T-helper 1 cell (primary cell): ENCODE results near the gene BLCAP.

Source experiments
- DNase-seq, 5 donors: peaks; one replicate each; pipeline ENCODE4 v3.0.0-alpha.2; 2012 to 2020

The BLCAP gene

GRCh38 chr20:37529214-37529967 lies 1.7 kb upstream of the BLCAP start:
- no peak for DNase-seq

GRCh38 chr20:37528446-37529213 lies 954 bp upstream of the BLCAP start:
- DNase-seq = no peak

- no peak for DNase-seq
These were observed 638 bp downstream of the BLCAP start for GRCh38 chr20:37526839-37527637.

DNA sequence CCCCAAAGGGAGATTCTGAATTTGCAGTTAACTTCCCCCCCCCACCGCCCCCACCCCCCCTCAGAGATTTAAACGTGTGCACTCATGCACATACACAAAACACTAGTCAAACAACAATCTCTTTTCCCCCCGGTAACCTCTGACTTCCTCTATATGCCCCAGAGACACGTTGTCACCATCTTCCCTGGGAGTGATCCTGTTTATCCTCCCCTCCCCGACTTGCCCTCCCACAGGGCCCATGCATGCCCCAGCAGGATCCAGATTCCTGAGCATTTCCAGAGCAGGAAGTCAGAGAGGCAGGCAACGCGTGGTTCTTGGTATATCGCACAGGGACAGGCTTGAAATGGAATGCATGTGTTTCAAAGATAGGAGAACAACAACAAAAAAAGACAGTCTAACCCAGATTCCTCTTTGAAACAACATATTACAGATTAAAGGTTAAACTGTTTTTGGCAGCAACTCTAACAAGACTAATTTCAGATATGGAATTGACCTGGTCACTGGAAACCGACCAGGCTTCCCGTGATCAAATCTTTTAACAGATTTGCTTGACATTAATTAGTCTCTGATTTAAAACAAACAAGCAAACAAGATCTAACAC lies 1.3 kb downstream of the BLCAP start:
- no peak for DNase-seq

DNA sequence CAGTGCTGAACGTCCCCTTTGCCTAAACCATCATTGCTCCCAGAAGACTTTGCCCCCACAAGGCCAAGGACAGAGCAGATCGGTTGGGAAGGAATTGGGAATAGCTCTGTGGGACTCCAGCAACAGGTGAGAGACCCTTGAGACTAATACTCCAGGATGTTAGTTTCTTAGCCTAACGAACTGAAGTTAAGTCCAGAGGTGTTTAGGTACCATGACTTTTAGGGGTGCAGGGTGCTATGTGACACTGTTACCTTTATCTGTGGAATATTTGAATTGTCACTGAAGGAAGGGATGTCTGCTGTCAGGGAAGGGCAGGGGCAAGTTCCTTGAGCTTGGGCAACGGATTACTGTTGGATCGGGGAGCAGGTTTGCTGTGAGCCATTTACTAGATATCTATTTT lies 1.9 kb downstream of the BLCAP start:
- DNase-seq = no peak

DNA sequence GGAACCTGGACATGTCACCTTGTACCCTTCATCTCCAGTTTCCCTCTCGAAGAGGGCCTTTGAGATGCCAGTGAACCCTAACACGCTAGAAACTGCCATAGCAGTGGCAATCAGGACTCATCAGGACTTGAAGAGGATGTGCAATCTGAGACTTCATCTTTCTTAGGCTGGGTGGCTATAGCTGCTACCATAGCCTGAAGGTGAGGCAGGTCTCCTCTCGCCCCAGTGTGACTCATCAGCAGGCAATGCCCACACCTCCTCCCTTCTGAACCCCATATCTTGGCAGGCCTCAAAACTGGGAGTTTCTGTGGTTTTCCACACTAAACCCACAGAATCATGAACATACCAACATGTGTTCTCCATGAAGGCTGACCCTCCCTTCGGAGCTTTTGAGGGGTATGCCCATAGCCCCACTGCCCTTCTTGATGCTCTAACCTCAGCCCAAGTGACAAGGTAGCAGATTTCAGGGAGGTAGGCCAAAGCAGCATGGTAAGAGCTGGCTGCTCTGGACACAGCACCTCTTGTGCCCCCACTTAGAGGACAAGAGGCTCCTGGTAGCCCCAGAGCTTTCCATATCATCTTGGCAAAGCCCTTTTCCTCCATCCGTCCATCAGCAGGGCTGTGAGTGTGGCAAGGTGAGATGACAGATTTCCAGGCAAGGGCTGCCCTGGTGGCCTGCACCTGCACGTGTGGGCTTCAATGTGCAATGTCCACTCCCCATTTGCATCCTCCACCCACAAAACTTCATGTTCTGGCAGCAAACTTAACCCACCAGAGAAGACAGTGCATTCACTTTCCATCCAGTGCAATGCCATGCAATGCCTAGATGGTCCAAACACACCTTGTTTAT lies 2.6 kb downstream of the BLCAP start:
- DNase-seq = no peak

DNA sequence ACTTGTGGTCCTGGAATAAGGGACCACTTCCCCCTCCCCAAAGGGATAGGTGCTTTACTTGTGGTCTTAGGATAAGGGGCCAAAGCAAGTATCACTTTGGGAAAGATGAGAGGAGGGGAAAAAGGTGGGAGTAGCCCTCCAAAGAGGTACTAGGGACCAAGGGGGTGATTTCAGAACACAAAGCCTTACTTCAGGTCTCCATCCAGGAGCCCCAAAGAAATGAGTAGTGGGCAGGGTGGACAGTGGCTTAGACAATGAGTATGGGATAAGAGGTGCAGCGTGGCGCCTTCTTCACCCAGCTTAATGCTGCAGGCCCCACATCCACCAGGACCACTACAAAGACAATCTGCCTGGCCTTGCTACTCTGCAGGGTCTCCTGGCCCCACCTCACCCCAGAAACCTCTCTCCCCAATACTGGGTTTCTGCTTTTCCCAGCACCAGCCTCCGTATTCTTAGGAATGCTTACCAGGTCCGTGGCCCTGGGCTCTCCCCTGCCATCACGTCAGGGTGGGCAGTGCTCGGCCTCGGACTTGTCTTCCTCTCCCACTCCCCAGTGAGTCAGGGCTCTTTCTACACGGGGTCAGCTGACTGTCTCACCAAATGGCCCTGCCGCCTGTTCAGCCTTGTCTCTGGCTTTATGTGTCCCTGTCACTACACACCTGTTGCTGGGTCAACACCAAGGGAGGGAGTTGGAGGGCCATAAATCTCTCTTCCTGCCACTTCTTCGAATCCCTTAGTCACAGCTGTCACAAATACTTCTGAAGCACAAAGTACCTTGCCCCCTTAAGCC lies 3.6 kb downstream of the BLCAP start:
- DNase-seq = no peak

- no peak for DNase-seq
These were observed 4.7 kb downstream of the BLCAP start for GRCh38 chr20:37523012-37523391.

GRCh38 chr20:37522260-37523011 lies 5.2 kb downstream of the BLCAP start:
- no peak for DNase-seq

DNA sequence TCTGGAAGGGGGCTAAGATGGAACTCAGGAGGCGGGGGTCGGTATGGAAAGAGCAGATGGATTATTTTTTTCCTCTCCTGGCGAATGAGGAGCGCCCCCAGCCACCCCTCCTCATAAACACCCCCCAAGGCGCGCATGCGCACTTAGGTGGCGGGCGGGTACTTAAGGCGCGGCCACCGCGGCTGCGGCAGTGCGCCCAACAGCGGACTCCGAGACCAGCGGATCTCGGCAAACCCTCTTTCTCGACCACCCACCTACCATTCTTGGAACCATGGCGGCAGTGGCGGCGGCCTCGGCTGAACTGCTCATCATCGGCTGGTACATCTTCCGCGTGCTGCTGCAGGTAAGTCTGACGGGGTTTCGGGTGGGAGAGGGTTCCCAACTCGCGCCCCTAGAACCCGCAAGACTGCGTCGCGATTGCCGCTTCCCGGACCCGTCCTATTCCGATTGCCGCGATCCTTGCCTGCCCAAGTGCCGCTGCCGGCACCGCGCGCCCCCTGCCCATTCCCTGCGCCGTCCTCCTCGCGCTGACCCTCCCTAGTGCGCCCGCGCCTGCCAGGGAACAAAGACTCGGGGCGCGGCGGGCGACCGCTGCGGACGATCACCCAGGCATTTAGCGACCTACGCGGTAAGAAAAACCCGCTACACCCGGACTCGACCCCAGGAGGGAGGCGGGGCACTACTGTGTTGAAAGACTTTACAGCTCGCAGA lies 6.5 kb downstream of the BLCAP start, which contains the start of gene NNAT:
Gene NNAT, plus strand, starts transcription at position 190 of the 711 bp plus-strand sequence. Its CDS starts 82 bp downstream, at position 272.
- no peak for DNase-seq

GRCh38 chr20:37520419-37520955 lies 7.2 kb downstream of the BLCAP start:
- no peak for DNase-seq

DNA sequence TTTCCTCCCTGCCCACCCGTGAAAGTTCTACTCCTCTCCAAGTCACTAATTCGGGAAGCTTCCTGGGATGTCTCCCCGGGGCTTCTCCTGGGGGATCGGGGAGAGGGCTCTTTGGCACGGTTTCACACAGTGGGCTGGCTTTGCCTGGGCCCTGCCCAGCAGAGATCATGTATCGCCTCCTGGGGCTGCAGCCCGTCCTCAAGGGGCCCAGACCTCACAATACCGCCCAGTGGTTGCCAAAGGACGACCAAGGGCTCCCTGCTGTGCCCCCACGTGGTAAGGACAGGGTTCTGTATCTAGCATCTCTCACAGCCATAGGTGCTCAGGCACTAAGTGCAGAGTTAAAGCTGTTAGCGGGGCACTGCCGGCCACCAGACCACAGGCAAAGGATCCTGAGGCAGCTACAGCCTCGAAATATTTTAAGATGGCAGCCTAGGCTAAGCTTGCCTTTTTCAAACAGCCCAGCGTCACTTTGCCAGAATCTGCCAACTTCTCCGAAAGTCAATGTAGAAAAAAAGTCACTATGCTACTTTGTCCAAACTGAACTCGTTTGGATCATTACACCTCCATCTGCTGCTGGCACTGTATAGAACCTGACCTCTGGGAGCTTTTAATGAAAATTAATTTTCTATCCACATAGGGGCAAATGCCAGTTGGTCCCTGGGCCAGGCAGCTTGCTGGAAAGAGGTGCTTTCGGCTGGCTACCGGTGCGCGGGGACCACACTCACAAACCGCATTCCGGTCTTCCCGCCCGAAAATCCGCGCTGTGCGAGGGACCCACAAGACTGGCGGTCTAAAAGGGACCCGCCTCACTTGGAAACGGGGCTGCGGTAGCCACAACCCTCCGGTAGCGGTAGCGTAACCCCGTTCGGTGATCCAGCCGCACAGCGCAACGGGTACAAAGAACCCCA lies 7.9 kb downstream of the BLCAP start:
- no peak for DNase-seq

GRCh38 chr20:37518606-37519507 lies 8.8 kb downstream of the BLCAP start:
- DNase-seq = no peak

GRCh38 chr20:37518059-37518458 lies 9.6 kb downstream of the BLCAP start:
- no peak for DNase-seq

DNA sequence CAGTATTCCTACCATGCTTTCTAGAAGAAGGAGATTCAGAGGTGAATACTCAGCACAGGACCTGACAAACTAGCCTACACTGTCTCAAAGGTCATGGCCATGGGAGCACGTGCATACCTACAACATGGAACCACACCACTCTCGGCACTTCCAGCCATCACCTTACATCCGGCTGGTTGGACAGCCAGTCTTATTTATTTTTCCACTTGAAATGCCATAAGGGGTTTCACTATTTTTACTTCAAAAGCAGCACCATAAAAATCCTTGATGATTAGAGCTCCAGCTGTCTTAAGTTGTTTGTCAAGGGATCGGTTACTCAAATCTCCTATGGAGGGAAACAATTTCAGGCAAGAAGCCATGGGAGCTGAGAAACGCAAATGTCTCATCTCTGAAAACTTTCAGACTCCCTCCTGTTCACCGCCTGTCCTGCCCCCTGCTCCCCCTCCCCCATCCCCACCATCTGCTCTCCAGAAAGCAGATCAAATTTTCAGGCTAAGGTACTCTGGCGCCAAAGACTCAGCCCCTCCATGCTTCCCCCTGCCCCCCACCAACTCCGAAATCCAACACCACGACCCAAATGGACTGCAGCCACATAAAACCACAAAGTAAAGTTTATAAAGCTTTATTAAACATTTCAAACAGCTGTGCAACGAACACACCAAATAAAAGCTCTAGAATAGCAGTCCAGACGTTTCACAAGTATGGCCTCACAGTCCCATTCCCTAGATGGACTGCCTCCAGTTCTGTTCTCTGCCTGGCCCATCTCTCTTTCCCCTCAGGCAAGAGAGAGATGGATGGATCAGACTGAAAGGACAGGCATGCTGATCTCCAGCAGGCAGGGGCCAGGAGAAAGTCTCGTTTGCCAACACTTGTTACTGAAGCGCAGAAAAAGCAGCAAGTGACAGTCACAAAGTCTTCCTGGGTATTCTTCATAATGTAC lies 10.6 kb downstream of the BLCAP start:
- DNase-seq = no peak

DNA sequence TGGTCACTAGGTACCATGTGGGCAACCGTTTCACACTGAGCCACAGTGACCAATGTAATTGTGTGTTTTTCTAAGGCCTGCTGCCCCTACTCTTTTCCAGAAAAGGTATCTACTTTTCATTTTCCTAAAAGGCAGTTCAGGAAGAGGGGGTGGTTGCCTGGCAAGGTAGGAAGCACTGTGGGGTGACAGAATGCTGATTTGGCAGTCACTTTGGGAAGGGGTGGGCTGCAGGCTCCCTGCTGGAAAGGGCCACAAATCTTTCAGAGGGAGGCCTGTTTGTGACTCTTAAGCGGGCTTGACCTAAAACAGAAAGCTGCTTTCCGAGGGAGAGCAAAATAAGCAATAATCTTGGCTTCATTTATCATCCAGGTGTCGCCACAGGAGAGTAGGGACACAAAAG lies 11.8 kb downstream of the BLCAP start:
- DNase-seq = no peak
